HL-60 (cell line): ENCODE data around the gene IGSF9.

Experiments
- POLR2AphosphoS5 ChIP-seq: IDR thresholded peaks from 2 replicates; pipeline ENCODE4 v1.6.1; 2012; ENCODE audit warnings: low read depth
- TF ChIP-seq, protein P1 (sequence below): IDR thresholded peaks from one replicate; pipeline ENCODE4 v1.5.1; 2011; ENCODE audit warnings: low read length, control low read depth, inconsistent platforms; ENCODE audit not compliant: insufficient read depth
- TF ChIP-seq, protein P2 (sequence below): IDR thresholded peaks from 2 replicates; pipeline ENCODE4 v1.6.1; 2012; ENCODE audit warnings: low read depth; ENCODE audit not compliant: insufficient replicate concordance

- TF ChIP-seq, protein P1, sequence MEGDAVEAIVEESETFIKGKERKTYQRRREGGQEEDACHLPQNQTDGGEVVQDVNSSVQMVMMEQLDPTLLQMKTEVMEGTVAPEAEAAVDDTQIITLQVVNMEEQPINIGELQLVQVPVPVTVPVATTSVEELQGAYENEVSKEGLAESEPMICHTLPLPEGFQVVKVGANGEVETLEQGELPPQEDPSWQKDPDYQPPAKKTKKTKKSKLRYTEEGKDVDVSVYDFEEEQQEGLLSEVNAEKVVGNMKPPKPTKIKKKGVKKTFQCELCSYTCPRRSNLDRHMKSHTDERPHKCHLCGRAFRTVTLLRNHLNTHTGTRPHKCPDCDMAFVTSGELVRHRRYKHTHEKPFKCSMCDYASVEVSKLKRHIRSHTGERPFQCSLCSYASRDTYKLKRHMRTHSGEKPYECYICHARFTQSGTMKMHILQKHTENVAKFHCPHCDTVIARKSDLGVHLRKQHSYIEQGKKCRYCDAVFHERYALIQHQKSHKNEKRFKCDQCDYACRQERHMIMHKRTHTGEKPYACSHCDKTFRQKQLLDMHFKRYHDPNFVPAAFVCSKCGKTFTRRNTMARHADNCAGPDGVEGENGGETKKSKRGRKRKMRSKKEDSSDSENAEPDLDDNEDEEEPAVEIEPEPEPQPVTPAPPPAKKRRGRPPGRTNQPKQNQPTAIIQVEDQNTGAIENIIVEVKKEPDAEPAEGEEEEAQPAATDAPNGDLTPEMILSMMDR: no peak
- TF ChIP-seq, protein P2, sequence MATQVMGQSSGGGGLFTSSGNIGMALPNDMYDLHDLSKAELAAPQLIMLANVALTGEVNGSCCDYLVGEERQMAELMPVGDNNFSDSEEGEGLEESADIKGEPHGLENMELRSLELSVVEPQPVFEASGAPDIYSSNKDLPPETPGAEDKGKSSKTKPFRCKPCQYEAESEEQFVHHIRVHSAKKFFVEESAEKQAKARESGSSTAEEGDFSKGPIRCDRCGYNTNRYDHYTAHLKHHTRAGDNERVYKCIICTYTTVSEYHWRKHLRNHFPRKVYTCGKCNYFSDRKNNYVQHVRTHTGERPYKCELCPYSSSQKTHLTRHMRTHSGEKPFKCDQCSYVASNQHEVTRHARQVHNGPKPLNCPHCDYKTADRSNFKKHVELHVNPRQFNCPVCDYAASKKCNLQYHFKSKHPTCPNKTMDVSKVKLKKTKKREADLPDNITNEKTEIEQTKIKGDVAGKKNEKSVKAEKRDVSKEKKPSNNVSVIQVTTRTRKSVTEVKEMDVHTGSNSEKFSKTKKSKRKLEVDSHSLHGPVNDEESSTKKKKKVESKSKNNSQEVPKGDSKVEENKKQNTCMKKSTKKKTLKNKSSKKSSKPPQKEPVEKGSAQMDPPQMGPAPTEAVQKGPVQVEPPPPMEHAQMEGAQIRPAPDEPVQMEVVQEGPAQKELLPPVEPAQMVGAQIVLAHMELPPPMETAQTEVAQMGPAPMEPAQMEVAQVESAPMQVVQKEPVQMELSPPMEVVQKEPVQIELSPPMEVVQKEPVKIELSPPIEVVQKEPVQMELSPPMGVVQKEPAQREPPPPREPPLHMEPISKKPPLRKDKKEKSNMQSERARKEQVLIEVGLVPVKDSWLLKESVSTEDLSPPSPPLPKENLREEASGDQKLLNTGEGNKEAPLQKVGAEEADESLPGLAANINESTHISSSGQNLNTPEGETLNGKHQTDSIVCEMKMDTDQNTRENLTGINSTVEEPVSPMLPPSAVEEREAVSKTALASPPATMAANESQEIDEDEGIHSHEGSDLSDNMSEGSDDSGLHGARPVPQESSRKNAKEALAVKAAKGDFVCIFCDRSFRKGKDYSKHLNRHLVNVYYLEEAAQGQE: no peak
- no peak for TF ChIP-seq POLR2AphosphoS5
Observed at GRCh38 chr1:159951016-159951415, 5.6 kb upstream of the IGSF9 start.
